Nephron progenitor cell (in vitro differentiated cells): ENCODE data around the gene CCNB1.

Experiments used
- DNase-seq: peaks from one replicate; pipeline ENCODE4 v3.0.0; 2021
- H3K27ac Mint-ChIP-seq: 2 replicates; pipeline ENCODE4 v1.8.0; 2021; ENCODE audit warnings: mild to moderate bottlenecking, moderate library complexity, mixed read lengths
- H3K27me3 Mint-ChIP-seq: 2 replicates; pipeline ENCODE4 v1.8.0; 2021; ENCODE audit warnings: mild to moderate bottlenecking, low read depth, mixed read lengths; ENCODE audit not compliant: poor library complexity
- H3K36me3 Mint-ChIP-seq: 2 replicates; pipeline ENCODE4 v1.8.0; 2021; ENCODE audit warnings: low read depth, mixed read lengths
- H3K4me1 Mint-ChIP-seq: 2 replicates; pipeline ENCODE4 v1.8.0; 2021; ENCODE audit warnings: mixed read lengths
- H3K4me3 Mint-ChIP-seq: 2 replicates; pipeline ENCODE4 v1.8.0; 2021; ENCODE audit warnings: mild to moderate bottlenecking, moderate library complexity, mixed read lengths
- H3K9me3 Mint-ChIP-seq: 2 replicates; pipeline ENCODE4 v1.8.0; 2021; ENCODE audit warnings: mild to moderate bottlenecking, moderate library complexity, mixed read lengths
- CTCF ChIP-seq: fragments of 200-600 bp; sonication (generic); IDR thresholded peaks from 2 replicates; pipeline ENCODE4 v1.5.0; 2021; ENCODE audit warnings: antibody characterized with exemption

The CCNB1 gene

GRCh38 chr5:69224520-69224919, 57.6 kb downstream of the CCNB1 start:
- no peak for DNase-seq
- Mint-ChIP-seq H3K27ac (no peak overlapping the region), H3K4me3 (no peak overlapping the region), H3K9me3 (peaks cover 19% of the 10 kb centered on the region), H3K27me3 (no peaks in the 10 kb centered on the region), H3K4me1 (no peaks in the 10 kb centered on the region), H3K36me3 (peaks cover 55% of the 10 kb centered on the region)
- TF ChIP-seq CTCF: no peak

- no peak overlapping the region for H3K4me3 Mint-ChIP-seq
- DNase-seq: no peak
- TF ChIP-seq CTCF: no peak
- H3K36me3 Mint-ChIP-seq: peaks cover 49% of the 10 kb centered on the region
- H3K27ac Mint-ChIP-seq: no peak overlapping the region
- H3K9me3 Mint-ChIP-seq: peaks cover 8% of the 10 kb centered on the region
- H3K27me3 Mint-ChIP-seq: no peaks in the 10 kb centered on the region
- H3K4me1 Mint-ChIP-seq: no peaks in the 10 kb centered on the region
Observed at GRCh38 chr5:69225860-69226259, 58.9 kb downstream of the CCNB1 start.
